Heart right ventricle (tissue), 16 donors: Measurements from ENCODE around the gene MMP24OS. TPM values are rescaled to one million over a fixed set of nuclear protein-coding genes. Genes with fewer than 3 reads are reported as not detected.

Source experiments
- ATAC-seq, 8 donors: fragments of 200-7000 bp; cut with Tn5 transposase; one replicate each; pipeline ENCODE4 v1.9.1; 2020; ENCODE audit warnings: mild to moderate bottlenecking in 8 of 8, moderate library complexity in 8 of 8, moderate number of reproducible peaks in 1 of 8
- DNase-seq, 2 donors: peaks; one replicate each; pipeline ENCODE4 v3.0.0-alpha.2; 2020
- H3K27ac ChIP-seq, 10 donors: fragments of 200-600 bp; sonication (generic) in 2 of 10; one replicate each; pipeline versions ENCODE4 v1.5.0 to v1.8.0; 2020 to 2022; ENCODE audit warnings: mild to moderate bottlenecking in 3 of 10
- H3K27me3 ChIP-seq, 7 donors: fragments of 200-600 bp; one replicate each; pipeline ENCODE4 v1.8.0; 2021 to 2022; ENCODE audit warnings: mild to moderate bottlenecking in 2 of 7
- H3K36me3 ChIP-seq, 9 donors: fragments of 200-600 bp; sonication (generic) in 1 of 9; one replicate each; pipeline versions ENCODE4 v1.5.0 to v1.8.0; 2020 to 2022; ENCODE audit warnings: mild to moderate bottlenecking in 2 of 9
- H3K4me1 ChIP-seq, 9 donors: fragments of 200-600 bp; sonication (generic) in 1 of 9; one replicate each; pipeline versions ENCODE4 v1.5.0 to v1.8.0; 2020 to 2022; ENCODE audit warnings: mild to moderate bottlenecking in 4 of 9
- H3K4me3 ChIP-seq, 10 donors: fragments of 200-600 bp; sonication (generic) in 2 of 10; one replicate each; pipeline versions ENCODE4 v1.5.0 to v1.8.0; 2020 to 2022; ENCODE audit warnings: mild to moderate bottlenecking in 7 of 10, moderate library complexity in 2 of 10
- H3K9me3 ChIP-seq, 11 donors: fragments of 200-600 bp in 10 of 11; sonication (generic) in 2 of 11; one replicate each; pipeline versions ENCODE4 v1.5.0 to v1.8.0; 2013 to 2022; ENCODE audit warnings: mild to moderate bottlenecking in 2 of 11, control low read depth in 1 of 11, moderate library complexity in 1 of 11
- CTCF ChIP-seq, 9 donors: fragments of 200-600 bp; sonication (generic) in 2 of 9; IDR thresholded peaks; one replicate each; pipeline versions ENCODE4 v1.5.0 to v1.8.0; 2021 to 2022; ENCODE audit warnings: antibody characterized with exemption in 9 of 9, mild to moderate bottlenecking in 5 of 9, moderate library complexity in 1 of 9
- WGBS, 2 donors: extraction: QIAGEN DNeasy Blood & Tissue Kit; methylation state at CpG; one replicate each; pipeline ENCODE4 v1.1.7; 2013; ENCODE audit warnings: inconsistent platforms in 1 of 2; 5-methylcytosine and 5-hydroxymethylcytosine counted together
- intact Hi-C, 10 donors: fragments of 100-400 bp; cut with DNase I; formaldehyde crosslinking; loops; one replicate each; pipeline versions ENCODE4 v1.11.1 to v1.14.2; 2022
- polyA plus RNA-seq, 2 donors: library from polyadenylated mRNA; stranded (reverse); fragments of 200-250 nt; gene quantifications; one replicate each; pipeline ENCODE4 v1.2.3, GENCODE V29; 2013
- total RNA-seq, 10 donors: library from RNA; stranded (reverse); fragmentation: NEBNext Ultra II Directional in 3 of 10; extraction: Animal tissue kit (Norgen Biotek cat#: 25700) in 3 of 10; gene quantifications; one replicate each; pipeline versions ENCODE4 v1.2.1 to v1.2.4, GENCODE V29; 2021 to 2023
- donor health status: Arrhythmogenic right ventricular cardiomyopathy.
- donor health status: ischemic (EF 13 %, LVEDD 7.1; RV severe dilation, severe dysfunction).
- donor health status: healthy with polysubstance abuse.
- donor health status: DM: no; HTN: yes; CAD: no.
- donor health status: DM: no; HTN: no; CAD: no.
- donor health status: ischemic (EF 25% LVEDD 6.9; RV normal size, moderate dysfunction).
- donor health status: ischemic (EF 25% LVEDD 5.7; RV mildly dilated, moderate dysfunction).
- donor health status: healthy.
- donor health status: DM: yes; HTN: yes; CAD: no.
- donor health status: Ischemic cardiomyopathy.
- donor health status: ischemic (EF 35%, LVEDD 5.7; RV mildly dilated, moderate dysfunction).
- donor health status: nonischemic (EF 11% LVEDD 7.7; RV severe dilation, severe dysfunction).
- donor health status: DM: yes; HTN: yes; CAD: no.
- donor health status: PGD.
- donor health status: ischemic (EF 29% LVEDD 5.4; RV normal size, mild dysfunction).
- donor health status: nonischemic (EF 23%, LVEDD 6.1; RV moderate dilation, normal function).

MMP24OS gene
- total and polyA plus RNA-seq, 12 donors = 14.4 to 64.1 (median 46.1) TPM

- peaks cover 0 to 28% (median 0%) of the 10 kb centered on the region in 9 donors for H3K36me3 ChIP-seq
- no peak for TF ChIP-seq CTCF (IDR thresholded peaks at IDR 0.05)
- ATAC-seq = no peak
- H3K27ac ChIP-seq = no peak overlapping the region
- intact Hi-C loops = no loop called here
- no peak overlapping the region for H3K4me3 ChIP-seq
- WGBS, 2 donors = 89 to 90% methylated on average over 5 of the region's 5 CpGs
- DNase-seq = no peak
- H3K27me3 ChIP-seq = no peaks in the 10 kb centered on the region
- peaks cover 0 to 8% (median 0%) of the 10 kb centered on the region in 9 donors for H3K4me1 ChIP-seq
- H3K9me3 ChIP-seq = peaks cover 0 to 3% (median 0%) of the 10 kb centered on the region in 11 donors
These were observed 39.2 kb downstream of the MMP24OS start for GRCh38 chr20:35238735-35239134.

- 86 to 96% methylated on average over 4 of the region's 4 CpGs for WGBS, 2 donors
These were observed 39.8 kb downstream of the MMP24OS start for GRCh38 chr20:35238170-35238569.

GRCh38 chr20:35237486-35237885 is 40.4 kb downstream of the MMP24OS start:
- DNase-seq (no peak), ATAC-seq (no peak)
- H3K9me3 ChIP-seq = peaks cover 0 to 3% (median 0%) of the 10 kb centered on the region in 11 donors
- TF ChIP-seq CTCF (IDR thresholded peaks at IDR 0.05) = no peak
- H3K27ac ChIP-seq = no peak overlapping the region
- H3K4me3 ChIP-seq = no peak overlapping the region
- peaks cover 0 to 28% (median 0%) of the 10 kb centered on the region in 9 donors for H3K36me3 ChIP-seq
- H3K27me3 ChIP-seq = no peaks in the 10 kb centered on the region
- H3K4me1 ChIP-seq = peaks cover 0 to 8% (median 0%) of the 10 kb centered on the region in 9 donors
- intact Hi-C loops = no loop called here

More at GRCh38 chr20:35238170-35238569, 39.8 kb downstream of the MMP24OS start:
- Histone ChIP-seq H3K36me3 (peaks cover 0 to 28% (median 0%) of the 10 kb centered on the region in 9 donors), H3K4me3 (no peak overlapping the region), H3K9me3 (peaks cover 0 to 3% (median 0%) of the 10 kb centered on the region in 11 donors), H3K4me1 (peaks cover 0 to 8% (median 0%) of the 10 kb centered on the region in 9 donors), H3K27ac (no peak overlapping the region), H3K27me3 (no peaks in the 10 kb centered on the region)
- no peak for ATAC-seq
- no peak for TF ChIP-seq CTCF (IDR thresholded peaks at IDR 0.05)
- intact Hi-C loops = no loop called here
- no peak for DNase-seq

- Histone ChIP-seq H3K9me3 (peaks cover 0 to 3% (median 0%) of the 10 kb centered on the region in 11 donors), H3K27ac (no peak overlapping the region), H3K36me3 (peaks cover 0 to 35% (median 0%) of the 10 kb centered on the region in 9 donors), H3K4me3 (no peak overlapping the region), H3K27me3 (no peaks in the 10 kb centered on the region), H3K4me1 (peaks cover 0 to 8% (median 0%) of the 10 kb centered on the region in 9 donors)
- TF ChIP-seq CTCF (IDR thresholded peaks at IDR 0.05) = no peak
- ATAC-seq (peak in 1 of 8 donors; percentile 35), DNase-seq (no peak)
- intact Hi-C loops = no loop called here
- 90 to 91% methylated on average over 6 of the region's 6 CpGs for WGBS, 2 donors
These were observed 42.0 kb downstream of the MMP24OS start for GRCh38 chr20:35235881-35236280.
